ENCODE data around the gene BAHD1.

Gene BAHD1

GRCh38 chr15:40412095-40412759 is 28.5 kb upstream of the BAHD1 start:
- TF ChIP-seq ZC3H10 (CRISPR knock-in tag; IDR thresholded peaks at IDR 0.05) (no peak), ISL1 (CRISPR knock-in tag; IDR thresholded peaks at IDR 0.05) (no peak), GLIS3 (CRISPR knock-in tag; IDR thresholded peaks at IDR 0.05) (no peak)
- ATAC-seq: no peak

- ATAC-seq: no peak
- TF ChIP-seq RARB (CRISPR knock-in tag; IDR thresholded peaks at IDR 0.05) (no peak), ARNTL (CRISPR knock-in tag; IDR thresholded peaks at IDR 0.05; ENCODE audit: borderline replicate concordance, low read depth) (no peak), TSHZ2 (CRISPR knock-in tag; IDR thresholded peaks at IDR 0.05) (no peak), CREB5 (CRISPR knock-in tag; IDR thresholded peaks at IDR 0.05; ENCODE audit: low read depth) (no peak), BACH2 (CRISPR knock-in tag; IDR thresholded peaks at IDR 0.05; ENCODE audit: borderline replicate concordance) (no peak), CSRNP3 (CRISPR knock-in tag; IDR thresholded peaks at IDR 0.05) (no peak), OSR1 (CRISPR knock-in tag; IDR thresholded peaks at IDR 0.05) (no peak), ZC3H10 (CRISPR knock-in tag; IDR thresholded peaks at IDR 0.05) (no peak), TCF4 (CRISPR knock-in tag; IDR thresholded peaks at IDR 0.05; ENCODE audit: borderline replicate concordance) (no peak), ZNF8 (CRISPR knock-in tag; IDR thresholded peaks at IDR 0.05) (no peak), ISL1 (CRISPR knock-in tag; IDR thresholded peaks at IDR 0.05) (no peak), GLIS3 (CRISPR knock-in tag; IDR thresholded peaks at IDR 0.05) (no peak), SNAI2 (CRISPR knock-in tag; IDR thresholded peaks at IDR 0.05) (no peak), POU6F1 (CRISPR knock-in tag; IDR thresholded peaks at IDR 0.05; ENCODE audit: borderline replicate concordance, low read depth) (no peak), ZNF565 (CRISPR knock-in tag; conservative IDR thresholded peaks at IDR 0.05; ENCODE audit: low read depth) (no peak), ESRRG (CRISPR knock-in tag; IDR thresholded peaks at IDR 0.05) (no peak), PATZ1 (CRISPR knock-in tag; IDR thresholded peaks at IDR 0.05; ENCODE audit: borderline replicate concordance) (no peak), ZFP30 (CRISPR knock-in tag; IDR thresholded peaks at IDR 0.05) (no peak), CSDC2 (CRISPR knock-in tag; IDR thresholded peaks at IDR 0.05) (no peak)
Observed at GRCh38 chr15:40413036-40413435, 27.7 kb upstream of the BAHD1 start.

GRCh38 chr15:40414816-40415215 is 25.9 kb upstream of the BAHD1 start:
- no peak for TF ChIP-seq ZC3H10 (CRISPR knock-in tag; IDR thresholded peaks at IDR 0.05)
- no peak for ATAC-seq

GRCh38 chr15:40415226-40415625 is 25.5 kb upstream of the BAHD1 start:
- no peak for ATAC-seq
- TF ChIP-seq ZFP30 (CRISPR knock-in tag; IDR thresholded peaks at IDR 0.05): no peak
- TF ChIP-seq PATZ1 (CRISPR knock-in tag; IDR thresholded peaks at IDR 0.05; ENCODE audit: borderline replicate concordance): no peak
- no peak for TF ChIP-seq SNAI2 (CRISPR knock-in tag; IDR thresholded peaks at IDR 0.05)
- no peak for TF ChIP-seq CSRNP3 (CRISPR knock-in tag; IDR thresholded peaks at IDR 0.05)
- no peak for TF ChIP-seq OSR1 (CRISPR knock-in tag; IDR thresholded peaks at IDR 0.05)
- no peak for TF ChIP-seq ZNF8 (CRISPR knock-in tag; IDR thresholded peaks at IDR 0.05)
- TF ChIP-seq PPARA (CRISPR knock-in tag; IDR thresholded peaks at IDR 0.05; ENCODE audit: borderline replicate concordance): no peak
- no peak for TF ChIP-seq ZNF565 (CRISPR knock-in tag; conservative IDR thresholded peaks at IDR 0.05; ENCODE audit: low read depth)
- no peak for TF ChIP-seq ZNF70 (CRISPR knock-in tag; IDR thresholded peaks at IDR 0.05)
- TF ChIP-seq RARB (CRISPR knock-in tag; IDR thresholded peaks at IDR 0.05): no peak
- TF ChIP-seq ARNTL (CRISPR knock-in tag; IDR thresholded peaks at IDR 0.05; ENCODE audit: borderline replicate concordance, low read depth): no peak
- no peak for TF ChIP-seq CREB5 (CRISPR knock-in tag; IDR thresholded peaks at IDR 0.05; ENCODE audit: low read depth)

Measured in SK-N-SH treated with all-trans-retinoic acid at 6 μM for 48 hours (cell line).